Mesenteric fat pad (tissue), 1 donor: ENCODE measurements around the gene GNAL. TPM values are rescaled to one million over a fixed set of nuclear protein-coding genes. Genes with fewer than 3 reads are reported as not detected.
"Not testable (repeated sequence)": the region's sequence is repeated elsewhere in the genome, so short reads cannot be mapped to it uniquely, and the experiment has no call there.

Source experiments
- DNase-seq: peaks from one replicate; pipeline ENCODE4 v3.0.0-alpha.2; 2020; ENCODE audit warnings: low spot score
- long read RNA-seq: library from polyadenylated mRNA; unstranded; transcript quantifications from one replicate; pipeline ENCODE4 v2.0.0, GENCODE V29; 2020
- total RNA-seq: library from RNA; stranded (reverse); fragmentation: NEBNext Ultra II Directional; extraction: Animal tissue kit (Norgen Biotek cat#: 25700); gene quantifications from one replicate; pipeline ENCODE4 v1.2.1, GENCODE V29; 2021
- donor health status: DM: yes; HTN: yes; CAD: no.

Gene GNAL
- total RNA-seq, result 7.4 TPM
- long read RNA-seq, partial matches to known transcripts, result 0 of 3 reads
- long read RNA-seq, other reads (novel, unspliced or antisense), result 3 of 3 reads

GRCh38 chr18:11688972-11689668 is at the start of gene GNAL:
TSS of gene GNAL (plus strand) at chr18:11689264. CDS start at chr18:11689564, 300 bp downstream.
- no peak for DNase-seq

- DNase-seq, result not testable (repeated sequence)
These were observed 41.8 kb upstream of the GNAL start for GRCh38 chr18:11647310-11647709.

GRCh38 chr18:11647804-11648203 is 41.3 kb upstream of the GNAL start:
- DNase-seq, result peak; percentile 88

GRCh38 chr18:11649839-11650238 is 39.2 kb upstream of the GNAL start:
- DNase-seq, result no peak

GRCh38 chr18:11651899-11652298 is 37.2 kb upstream of the GNAL start:
- no peak for DNase-seq

- no peak for DNase-seq
These were observed 35.5 kb upstream of the GNAL start for GRCh38 chr18:11653521-11653920.

GRCh38 chr18:11654736-11655605 is 34.1 kb upstream of the GNAL start:
- peak; percentile 87 for DNase-seq

- DNase-seq, result no peak
These were observed 33.5 kb upstream of the GNAL start for GRCh38 chr18:11655606-11655932.

- DNase-seq, result no peak
These were observed 31.9 kb upstream of the GNAL start for GRCh38 chr18:11657152-11657551.

- DNase-seq, result peak; percentile 59
These were observed 31.5 kb upstream of the GNAL start for GRCh38 chr18:11657554-11657953.

- peak; percentile 5 for DNase-seq
These were observed 31.0 kb upstream of the GNAL start for GRCh38 chr18:11658019-11658418.

- peak; percentile 77 for DNase-seq
These were observed 30.1 kb upstream of the GNAL start for GRCh38 chr18:11658989-11659388.

GRCh38 chr18:11660691-11661090 is 28.4 kb upstream of the GNAL start:
- DNase-seq, result peak; percentile 79

- no peak for DNase-seq
These were observed 27.6 kb upstream of the GNAL start for GRCh38 chr18:11661430-11661829.

- peak; percentile 45 for DNase-seq
These were observed 25.5 kb upstream of the GNAL start for GRCh38 chr18:11663439-11664029.

- DNase-seq, result peak; percentile 28
These were observed 24.8 kb upstream of the GNAL start for GRCh38 chr18:11664286-11664685.

- no peak for DNase-seq
These were observed 23.9 kb upstream of the GNAL start for GRCh38 chr18:11665146-11665545.

GRCh38 chr18:11665587-11665986 is 23.5 kb upstream of the GNAL start:
- DNase-seq, result peak; percentile 55

GRCh38 chr18:11666176-11666575 is 22.9 kb upstream of the GNAL start:
- DNase-seq, result peak; percentile 57

- DNase-seq, result peak; percentile 37
These were observed 22.2 kb upstream of the GNAL start for GRCh38 chr18:11666831-11667230.

- DNase-seq, result peak; percentile 49
These were observed 21.5 kb upstream of the GNAL start for GRCh38 chr18:11667578-11667977.
